HCT116 (cell line): ENCODE data around the gene KRTAP10-11. TPM values are rescaled to one million over a fixed set of nuclear protein-coding genes. Genes with fewer than 3 reads are reported as not detected.
"Not testable (repeated sequence)": the region's sequence is repeated elsewhere in the genome, so short reads cannot be mapped to it uniquely, and the experiment has no call there.

Experiments
- ATAC-seq: fragments of 200-7000 bp; cut with Tn5 transposase; 2 replicates; pipeline ENCODE4 v1.9.1; 2020; ENCODE audit warnings: mild to moderate bottlenecking, moderate library complexity
- BruUV-seq: library from RNA; stranded (reverse); fragments of 400-500 nt; replicated peaks from 2 replicates; lab custom pipeline; 2021; lab: Mats Ljungman, UMichigan
- CTCF ChIA-PET: fragments of 300-600 bp; sonication (Branson Sonifier 250); formaldehyde crosslinking; loops from one replicate; lab custom pipeline; 2021; ENCODE audit warnings: antibody characterized with exemption; lab: Charles Lee
- POLR2A ChIA-PET: fragments of 300-600, 350-600 bp; sonication (Branson Sonifier 250); formaldehyde crosslinking; loops from one replicate; lab custom pipeline; 2021; ENCODE audit warnings: antibody characterized with exemption; lab: Charles Lee
- RAD21 ChIA-PET, 2 experiments: fragments of 300-600 bp; sonication (Branson Sonifier 250); formaldehyde crosslinking; loops; one replicate each; lab custom pipeline; 2023; ENCODE audit warnings: low total read pairs in 2 of 2; ENCODE audit not compliant: uncharacterized antibody in 2 of 2, unreplicated experiment in 2 of 2, low non-redundant PET in 1 of 2; lab: Charles Lee
- DNase-seq: peaks from one replicate; pipeline ENCODE4 v3.0.0-alpha.2; 2010; ENCODE audit warnings: low read depth, low spot score
- H2AFZ ChIP-seq: fragments of 200-600 bp; shearing (Covaris generic), sonication (generic); 2 replicates; pipeline ENCODE4 v1.6.1; 2017; ENCODE audit warnings: low read depth, mixed run types, mixed read lengths, antibody characterized with exemption, low read length; ENCODE audit not compliant: poor library complexity, severe bottlenecking
- H3K27ac ChIP-seq: 2 replicates; pipeline ENCODE4 v1.5.1; 2012; ENCODE audit warnings: low read depth, low read length
- H3K27me3 ChIP-seq: fragments of 200-600 bp; sonication (generic); 2 replicates; pipeline ENCODE4 v1.6.1; 2016; ENCODE audit warnings: mixed run types, low read length, mixed read lengths; ENCODE audit not compliant: insufficient read depth
- H3K36me3 ChIP-seq, 2 experiments: fragments of 200-500 bp in 1 of 2; fragments of 200-600 bp in 1 of 2; sonication (Bioruptor generic) in 1 of 2; sonication (generic) in 1 of 2; 2 replicates each; pipeline versions ENCODE4 v1.5.1 to v1.6.1; 2014 to 2016; ENCODE audit warnings: low read length in 2 of 2, inconsistent platforms in 1 of 2, mixed read lengths in 1 of 2, mixed run types in 1 of 2; ENCODE audit not compliant: insufficient read depth in 2 of 2, control insufficient read depth in 1 of 2
- H3K4me1 ChIP-seq, 2 experiments: fragments of 200-600 bp in 1 of 2; sonication (generic) in 1 of 2; 2 replicates each; pipeline versions ENCODE4 v1.5.1 to v1.6.1; 2012 to 2017; ENCODE audit warnings: low read length in 2 of 2, inconsistent platforms in 1 of 2, mild to moderate bottlenecking in 1 of 2, mixed read lengths in 1 of 2, mixed run types in 1 of 2, moderate library complexity in 1 of 2; ENCODE audit not compliant: insufficient read depth in 2 of 2, control insufficient read depth in 1 of 2
- H3K4me2 ChIP-seq: fragments of 200-600 bp; sonication (generic); 2 replicates; pipeline ENCODE4 v1.6.1; 2017; ENCODE audit warnings: mixed run types, low read length, mixed read lengths
- H3K4me3 ChIP-seq, 2 experiments: fragments of 200-600 bp in 1 of 2; sonication (generic) in 1 of 2; replicated peaks in 1 of 2; 2 replicates each; pipeline ENCODE4 v1.5.1; 2011 to 2016; ENCODE audit warnings: low read length in 2 of 2, control low read depth in 1 of 2, low read depth in 1 of 2, mild to moderate bottlenecking in 1 of 2, mixed read lengths in 1 of 2, mixed run types in 1 of 2
- H3K79me2 ChIP-seq: fragments of 200-600 bp; sonication (generic); 2 replicates; pipeline ENCODE4 v1.6.1; 2017; ENCODE audit warnings: mild to moderate bottlenecking, mixed run types, low read length, moderate library complexity, mixed read lengths; ENCODE audit not compliant: insufficient read depth
- H3K9ac ChIP-seq: fragments of 200-600 bp; sonication (generic); 2 replicates; pipeline ENCODE4 v1.6.1; 2016; ENCODE audit warnings: low read length, mixed read lengths
- H3K9me2 ChIP-seq: fragments of 200-600 bp; sonication (generic), shearing (Covaris generic); 2 replicates; pipeline ENCODE4 v1.6.1; 2017; ENCODE audit warnings: mixed run types, mild to moderate bottlenecking, moderate library complexity; ENCODE audit not compliant: insufficient read depth
- H3K9me3 ChIP-seq, 2 experiments: fragments of 200-500 bp in 1 of 2; fragments of 200-600 bp in 1 of 2; sonication (Bioruptor generic) in 1 of 2; sonication (generic) in 1 of 2; 2 replicates each; pipeline ENCODE4 v1.6.1; 2014 to 2017; ENCODE audit warnings: low read length in 2 of 2, mixed read lengths in 2 of 2, inconsistent platforms in 1 of 2, low read depth in 1 of 2, mild to moderate bottlenecking in 1 of 2, mixed run types in 1 of 2, moderate library complexity in 1 of 2; ENCODE audit not compliant: control insufficient read depth in 1 of 2, insufficient read depth in 1 of 2
- H4K20me1 ChIP-seq: fragments of 200-600 bp; sonication (generic), shearing (Covaris generic); 2 replicates; pipeline ENCODE4 v1.6.1; 2017; ENCODE audit warnings: mixed run types, mild to moderate bottlenecking, moderate library complexity; ENCODE audit not compliant: insufficient read depth
- FOSL1 ChIP-seq: IDR thresholded peaks from 2 replicates; pipeline ENCODE4 v1.6.1; 2012; ENCODE audit warnings: low read depth
- JUND ChIP-seq: IDR thresholded peaks from 2 replicates; pipeline ENCODE4 v1.6.1; 2012
- POLR2AphosphoS5 ChIP-seq: IDR thresholded peaks from 2 replicates; pipeline ENCODE4 v1.6.1; 2011; ENCODE audit warnings: mild to moderate bottlenecking, low read depth, low read length, moderate library complexity
- SP1 ChIP-seq: IDR thresholded peaks from 2 replicates; pipeline ENCODE4 v1.6.1; 2012; ENCODE audit warnings: low read depth
- ZFX ChIP-seq: fragments of 450-650 bp; IDR thresholded peaks from 2 replicates; pipeline ENCODE4 v1.6.1; 2017
- ZNF274 ChIP-seq: fragments of 200-500 bp; sonication (Bioruptor generic); IDR thresholded peaks from 2 replicates; pipeline ENCODE4 v1.6.1; 2014; ENCODE audit warnings: mild to moderate bottlenecking, low read depth, low read length, inconsistent platforms
- intact Hi-C: fragments of 100-400 bp; cut with micrococcal nuclease; formaldehyde crosslinking; loops from 2 replicates; pipeline ENCODE4 v1.10.0; 2022
- total RNA-seq: library from RNA; stranded (reverse); gene quantifications from one replicate; pipeline ENCODE4 v1.2.1, GENCODE V29; 2021; ENCODE audit not compliant: unreplicated experiment
- TF ChIP-seq, protein P1 (sequence below): IDR thresholded peaks from 2 replicates; pipeline ENCODE4 v1.6.1; 2012

The KRTAP10-11 gene
- total RNA-seq, 1 experiment from 2014 or later, result not detected

DNA sequence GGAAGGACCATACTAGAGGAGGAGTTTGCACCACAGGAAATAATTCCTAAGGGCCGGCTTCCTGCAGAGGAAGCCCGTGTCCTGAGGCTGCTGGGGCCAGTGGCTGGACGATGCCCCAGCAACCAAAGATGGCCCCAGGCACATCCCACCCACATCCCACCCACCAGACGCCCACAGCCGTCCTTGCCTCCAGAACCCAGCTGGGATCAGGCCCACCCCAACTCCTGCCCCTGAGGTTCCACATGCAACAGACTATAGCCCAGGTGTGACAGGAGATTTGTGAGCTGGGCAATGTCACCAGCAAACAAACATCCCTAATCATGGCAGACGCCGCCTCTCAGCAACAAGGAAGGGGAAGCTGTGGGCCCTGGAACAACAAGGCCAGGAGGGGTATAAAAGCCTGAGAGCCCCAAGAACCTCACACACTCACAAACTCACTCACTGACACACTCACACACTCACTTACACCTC is 19.5 kb upstream of the KRTAP10-11 start, which contains the start of gene KRTAP10-9:
Gene KRTAP10-9, plus strand, starts transcription at position 421 of the 471 bp plus-strand sequence. CDS start 79 bp downstream, outside the sequence.
- Histone ChIP-seq H3K4me1 (no peaks in the 10 kb centered on the region), H4K20me1 (no peaks in the 10 kb centered on the region), H3K4me2 (no peak within 1 kb of the TSS), H3K27me3 (no peaks in the 10 kb centered on the region), H3K9me3 (peaks cover 10 to 25% of the 10 kb centered on the region in 2 experiments; a peak in 3 of 4 replicates), H3K36me3 (no peaks in the 10 kb centered on the region), H2AFZ (no peak within 1 kb of the TSS), H3K79me2 (no peaks in the 10 kb centered on the region), H3K4me3 (no peak within 1 kb of the TSS), H3K27ac (no peak within 1 kb of the TSS), H3K9me2 (no peaks in the 10 kb centered on the region), H3K9ac (no peak within 1 kb of the TSS)
- RAD21 ChIA-PET, result no interaction called here
- no peak for DNase-seq
- TF ChIP-seq, protein P1, sequence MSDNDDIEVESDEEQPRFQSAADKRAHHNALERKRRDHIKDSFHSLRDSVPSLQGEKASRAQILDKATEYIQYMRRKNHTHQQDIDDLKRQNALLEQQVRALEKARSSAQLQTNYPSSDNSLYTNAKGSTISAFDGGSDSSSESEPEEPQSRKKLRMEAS, result no peak
- TF ChIP-seq ZFX, result no peak
- no peak for TF ChIP-seq ZNF274
- TF ChIP-seq FOSL1, result no peak
- no peak for TF ChIP-seq JUND
- TF ChIP-seq POLR2AphosphoS5, result no peak
- TF ChIP-seq SP1, result no peak
- BruUV-seq, result no TSS peak
- ATAC-seq, result no peak
- CTCF ChIA-PET, result no interaction called here
- POLR2A ChIA-PET, result no interaction called here
- intact Hi-C loops, result no loop called here

DNA sequence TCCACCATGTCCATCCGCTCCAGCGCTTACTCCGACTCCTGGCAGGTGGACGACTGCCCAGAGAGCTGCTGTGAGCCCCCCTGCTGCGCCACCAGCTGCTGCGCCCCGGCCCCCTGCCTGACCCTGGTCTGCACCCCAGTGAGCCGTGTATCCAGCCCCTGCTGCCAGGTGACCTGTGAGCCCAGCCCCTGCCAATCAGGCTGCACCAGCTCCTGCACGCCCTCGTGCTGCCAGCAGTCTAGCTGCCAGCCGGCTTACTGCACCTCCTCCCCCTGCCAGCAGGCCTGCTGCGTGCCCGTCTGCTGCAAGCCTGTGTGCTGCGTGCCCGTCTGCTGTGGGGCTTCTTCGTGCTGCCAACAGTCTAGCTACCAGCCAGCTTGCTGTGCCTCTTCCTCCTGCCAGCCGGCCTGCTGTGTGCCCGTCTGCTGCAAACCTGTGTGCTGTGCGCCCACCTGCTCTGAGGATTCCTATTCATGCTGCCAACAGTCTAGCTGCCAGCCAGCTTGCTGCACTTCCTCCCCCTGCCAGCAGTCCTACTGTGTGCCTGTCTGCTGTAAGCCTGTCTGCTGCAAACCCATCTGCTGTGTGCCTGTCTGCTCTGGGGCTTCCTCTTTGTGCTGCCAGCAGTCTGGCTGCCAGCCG is 18.9 kb upstream of the KRTAP10-11 start:
- CTCF ChIA-PET, POLR2A ChIA-PET, H3K4me2 ChIP-seq: not testable (repeated sequence)

DNA sequence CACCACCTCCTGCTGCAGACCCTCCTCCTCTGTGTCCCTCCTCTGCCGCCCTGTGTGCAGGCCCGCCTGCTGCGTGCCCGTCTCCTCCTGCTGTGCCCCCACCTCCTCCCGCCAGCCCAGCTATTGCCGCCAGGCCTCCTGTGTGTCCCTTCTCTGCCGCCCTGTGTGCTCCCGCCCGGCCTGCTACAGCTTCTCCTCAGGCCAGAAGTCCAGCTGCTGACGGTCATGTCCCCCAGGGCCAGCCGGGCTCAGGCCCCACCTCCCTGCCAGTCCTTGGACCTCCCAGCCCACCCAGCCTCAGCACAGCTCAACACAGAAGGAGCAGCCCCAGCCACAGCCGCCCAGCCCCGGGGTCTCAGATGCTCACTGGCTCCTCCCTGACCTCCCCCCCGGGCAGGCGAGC is 18.4 kb upstream of the KRTAP10-11 start:
- RAD21 ChIA-PET, H3K9me2 ChIP-seq, ATAC-seq, H3K4me3 ChIP-seq, H3K27ac ChIP-seq, BruUV-seq, H3K4me1 ChIP-seq, POLR2A ChIA-PET, H3K9ac ChIP-seq, intact Hi-C loops, H2AFZ ChIP-seq, H3K36me3 ChIP-seq, H3K79me2 ChIP-seq, CTCF ChIA-PET, H4K20me1 ChIP-seq, H3K27me3 ChIP-seq, DNase-seq, H3K4me2 ChIP-seq: not testable (repeated sequence)
- H3K9me3 ChIP-seq, result peaks cover 10 to 22% of the 10 kb centered on the region in 2 experiments; a peak in 3 of 4 replicates

More for the DNA sequence above, 18.9 kb upstream of the KRTAP10-11 start:
- DNase-seq, ATAC-seq, H3K9me2 ChIP-seq, intact Hi-C loops, RAD21 ChIA-PET, H3K27ac ChIP-seq, H3K79me2 ChIP-seq, H3K36me3 ChIP-seq, H3K9ac ChIP-seq, H4K20me1 ChIP-seq, H3K27me3 ChIP-seq, BruUV-seq, H3K4me3 ChIP-seq, H3K4me1 ChIP-seq, H2AFZ ChIP-seq: not testable (repeated sequence)
- peaks cover 10 to 25% of the 10 kb centered on the region in 2 experiments; a peak in 3 of 4 replicates for H3K9me3 ChIP-seq
